OCI-LY3 (cell line): ENCODE data around the gene RTTN.

Experiments used
- H2AFZ ChIP-seq: fragments of 200-600, 300-600 bp; shearing (Covaris generic); 2 replicates; pipeline ENCODE4 v1.6.0; 2014; ENCODE audit warnings: antibody characterized with exemption, low read depth, low read length
- H3K27ac ChIP-seq: fragments of 200-600, 300-600 bp; sonication (generic); 2 replicates; pipeline ENCODE4 v1.5.1; 2014; ENCODE audit warnings: mild to moderate bottlenecking, low read length, moderate library complexity, mixed read lengths
- H3K27me3 ChIP-seq: fragments of 200-600, 300-600 bp; sonication (generic); 2 replicates; pipeline ENCODE4 v1.6.1; 2014; ENCODE audit warnings: low read depth, low read length, mixed read lengths
- H3K36me3 ChIP-seq: fragments of 200-600, 300-600 bp; sonication (generic); replicated peaks from 2 replicates; pipeline ENCODE3; 2014; ENCODE audit warnings: low read depth, low read length, mixed read lengths
- H3K4me1 ChIP-seq: fragments of 300-600, 200-600 bp; sonication (generic); 2 replicates; pipeline ENCODE4 v1.6.1; 2014; ENCODE audit warnings: low read length, mixed read lengths
- H3K4me2 ChIP-seq: fragments of 200-600, 300-600 bp; sonication (generic); 2 replicates; pipeline ENCODE4 v1.6.1; 2014; ENCODE audit warnings: low read length, mixed read lengths
- H3K4me3 ChIP-seq: fragments of 300-600, 200-600 bp; sonication (generic); 2 replicates; pipeline ENCODE4 v1.5.1; 2014; ENCODE audit warnings: antibody characterized with exemption, mild to moderate bottlenecking, low read length, moderate library complexity
- H3K79me2 ChIP-seq: fragments of 300-600, 200-600 bp; shearing (Covaris generic); 2 replicates; pipeline ENCODE4 v1.6.1; 2014; ENCODE audit warnings: mild to moderate bottlenecking, low read length, mixed read lengths
- H3K9ac ChIP-seq: fragments of 300-600, 200-600 bp; shearing (Covaris generic); 2 replicates; pipeline ENCODE4 v1.6.0; 2014; ENCODE audit warnings: mild to moderate bottlenecking, low read length, moderate library complexity
- H3K9me3 ChIP-seq: fragments of 200-600, 300-600 bp; shearing (Covaris generic); 2 replicates; pipeline ENCODE4 v1.6.1; 2014; ENCODE audit warnings: low read length, mixed read lengths; ENCODE audit not compliant: insufficient read depth
- H4K20me1 ChIP-seq: fragments of 200-600, 300-600 bp; sonication (generic); 2 replicates; pipeline ENCODE4 v1.6.1; 2016; ENCODE audit warnings: low read length, mixed read lengths; ENCODE audit not compliant: insufficient read depth
- EZH2phosphoT487 ChIP-seq: fragments of 200-600 bp; shearing (Covaris generic); IDR thresholded peaks from 2 replicates; pipeline ENCODE4 v1.6.1; 2018; ENCODE audit warnings: antibody characterized with exemption, mixed run types, low read depth
- TF ChIP-seq, protein P1 (sequence below): fragments of 200-600, 300-600 bp; sonication (generic); IDR thresholded peaks from 2 replicates; pipeline ENCODE4 v1.5.1; 2014; ENCODE audit warnings: antibody characterized with exemption, low read length, low read depth

RTTN gene

DNA sequence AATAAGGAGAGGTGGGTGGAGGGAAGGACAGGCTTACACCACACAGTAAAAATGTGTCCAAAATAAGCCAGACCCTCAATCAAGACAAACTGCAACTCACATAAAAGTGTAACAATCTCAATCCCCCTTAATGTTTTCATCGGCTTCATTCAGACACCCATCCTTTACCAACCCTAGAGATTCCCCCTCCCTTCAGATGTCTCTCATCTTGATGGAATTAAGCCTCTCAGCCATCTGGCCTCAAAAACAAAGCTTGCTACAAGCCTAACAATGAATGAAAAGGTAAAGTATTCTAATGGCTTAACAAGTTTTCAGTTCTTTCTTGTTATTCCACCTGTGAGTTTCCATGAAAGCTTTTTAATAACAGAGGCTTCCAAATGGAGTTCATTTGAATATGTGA lies 5.2 kb downstream of the RTTN start:
- peaks cover 66% of the 10 kb centered on the region for H3K36me3 ChIP-seq
- TF ChIP-seq, protein P1, sequence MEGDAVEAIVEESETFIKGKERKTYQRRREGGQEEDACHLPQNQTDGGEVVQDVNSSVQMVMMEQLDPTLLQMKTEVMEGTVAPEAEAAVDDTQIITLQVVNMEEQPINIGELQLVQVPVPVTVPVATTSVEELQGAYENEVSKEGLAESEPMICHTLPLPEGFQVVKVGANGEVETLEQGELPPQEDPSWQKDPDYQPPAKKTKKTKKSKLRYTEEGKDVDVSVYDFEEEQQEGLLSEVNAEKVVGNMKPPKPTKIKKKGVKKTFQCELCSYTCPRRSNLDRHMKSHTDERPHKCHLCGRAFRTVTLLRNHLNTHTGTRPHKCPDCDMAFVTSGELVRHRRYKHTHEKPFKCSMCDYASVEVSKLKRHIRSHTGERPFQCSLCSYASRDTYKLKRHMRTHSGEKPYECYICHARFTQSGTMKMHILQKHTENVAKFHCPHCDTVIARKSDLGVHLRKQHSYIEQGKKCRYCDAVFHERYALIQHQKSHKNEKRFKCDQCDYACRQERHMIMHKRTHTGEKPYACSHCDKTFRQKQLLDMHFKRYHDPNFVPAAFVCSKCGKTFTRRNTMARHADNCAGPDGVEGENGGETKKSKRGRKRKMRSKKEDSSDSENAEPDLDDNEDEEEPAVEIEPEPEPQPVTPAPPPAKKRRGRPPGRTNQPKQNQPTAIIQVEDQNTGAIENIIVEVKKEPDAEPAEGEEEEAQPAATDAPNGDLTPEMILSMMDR: no peak
- TF ChIP-seq EZH2phosphoT487: no peak

DNA sequence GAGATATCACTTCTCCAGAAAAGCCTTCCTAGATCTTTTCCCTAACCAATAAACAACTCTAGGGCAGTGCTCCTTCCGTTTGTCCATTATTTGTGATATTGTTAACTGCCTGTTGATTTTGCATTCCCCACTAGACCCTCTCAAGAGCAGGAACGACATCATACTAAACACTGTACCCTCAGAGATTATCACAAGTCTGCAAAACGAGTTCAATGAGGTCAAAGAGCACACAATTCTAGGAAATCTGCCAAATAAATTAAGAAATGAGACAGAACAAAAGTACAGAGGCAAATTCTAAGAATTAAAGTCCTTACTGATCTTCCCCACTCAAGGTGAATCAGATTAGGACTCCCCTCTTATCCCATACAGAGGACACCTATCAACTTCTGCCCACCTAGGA lies 7.6 kb downstream of the RTTN start:
- Histone ChIP-seq H3K79me2 (peaks cover 8% of the 10 kb centered on the region), H2AFZ (no peak overlapping the region), H3K9me3 (no peaks in the 10 kb centered on the region), H3K4me3 (no peak overlapping the region), H3K36me3 (peaks cover 70% of the 10 kb centered on the region), H3K4me1 (peaks cover 35% of the 10 kb centered on the region), H3K4me2 (no peak overlapping the region), H3K9ac (no peak overlapping the region), H3K27ac (no peak overlapping the region), H4K20me1 (no peaks in the 10 kb centered on the region), H3K27me3 (no peaks in the 10 kb centered on the region)
- TF ChIP-seq, protein P1: no peak
- no peak for TF ChIP-seq EZH2phosphoT487

More for the DNA sequence above, 5.2 kb downstream of the RTTN start:
- H3K79me2 ChIP-seq: peaks cover 20% of the 10 kb centered on the region
- peaks cover 21% of the 10 kb centered on the region for H3K4me1 ChIP-seq
- H3K27ac ChIP-seq: no peak overlapping the region
- no peak overlapping the region for H2AFZ ChIP-seq
- H3K27me3 ChIP-seq: no peaks in the 10 kb centered on the region
- no peaks in the 10 kb centered on the region for H3K9me3 ChIP-seq
- no peak overlapping the region for H3K9ac ChIP-seq
- no peaks in the 10 kb centered on the region for H4K20me1 ChIP-seq
- no peak overlapping the region for H3K4me3 ChIP-seq
- no peak overlapping the region for H3K4me2 ChIP-seq

DNA sequence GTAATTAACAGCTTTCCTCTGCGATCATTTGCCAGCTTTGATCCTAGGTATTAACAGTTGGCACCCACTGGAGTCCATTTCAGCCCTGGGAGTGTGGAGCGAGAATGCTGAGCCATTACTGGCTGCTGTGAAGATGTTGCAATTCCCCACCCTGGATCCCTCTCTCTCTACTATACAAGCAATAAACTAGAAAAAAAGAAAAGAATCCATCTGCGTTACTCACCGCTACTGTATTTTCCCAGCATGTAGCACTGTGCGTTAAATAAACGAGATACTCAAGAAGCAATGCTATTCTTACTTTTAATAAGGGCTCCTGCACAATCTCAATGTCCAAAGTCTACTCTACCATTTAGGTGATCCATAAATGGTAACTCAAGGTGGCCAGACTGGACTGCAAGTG lies 8.5 kb downstream of the RTTN start:
- Histone ChIP-seq H3K9ac (no peak overlapping the region), H3K4me3 (no peak overlapping the region), H3K4me2 (no peak overlapping the region), H3K27me3 (no peaks in the 10 kb centered on the region), H3K79me2 (peaks cover 8% of the 10 kb centered on the region), H2AFZ (no peak overlapping the region), H3K36me3 (peaks cover 71% of the 10 kb centered on the region), H3K4me1 (peaks cover 43% of the 10 kb centered on the region), H4K20me1 (no peaks in the 10 kb centered on the region), H3K27ac (no peak overlapping the region), H3K9me3 (no peaks in the 10 kb centered on the region)
- TF ChIP-seq, protein P1: no peak
- no peak for TF ChIP-seq EZH2phosphoT487

DNA sequence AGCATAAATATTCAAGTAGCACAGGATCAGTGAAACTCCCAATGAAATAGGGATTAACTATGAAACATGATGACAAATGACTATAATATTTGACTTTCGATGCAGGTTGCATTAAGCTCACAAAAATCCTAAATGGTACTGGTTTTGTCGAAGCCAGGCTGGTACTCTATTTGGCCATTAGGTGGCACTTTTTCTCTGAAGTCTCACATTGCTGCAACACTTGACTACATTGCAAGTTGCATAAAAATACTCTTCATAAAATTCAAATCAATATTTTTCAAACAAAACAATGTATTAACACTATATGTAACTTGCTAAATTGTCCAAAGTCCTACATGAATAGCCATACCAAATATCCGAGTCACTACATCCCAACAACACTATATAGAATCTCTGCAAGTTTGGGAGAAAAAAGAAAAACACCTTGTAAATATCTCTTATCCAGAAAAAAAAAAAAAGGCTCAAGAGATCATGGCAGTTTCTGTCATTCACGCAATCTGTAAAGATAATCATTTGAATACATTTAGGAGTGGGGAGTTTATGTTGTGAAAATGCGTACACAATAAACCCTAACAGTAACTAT lies 9.5 kb downstream of the RTTN start:
- Histone ChIP-seq H3K9me3 (no peaks in the 10 kb centered on the region), H4K20me1 (no peaks in the 10 kb centered on the region), H3K4me2 (peak overlapping the region; percentile 63), H3K4me1 (peaks cover 51% of the 10 kb centered on the region), H3K9ac (peak overlapping the region; percentile 36), H2AFZ (no peak overlapping the region), H3K4me3 (peak overlapping the region; percentile 7), H3K36me3 (peaks cover 76% of the 10 kb centered on the region), H3K27ac (peak overlapping the region; percentile 83), H3K79me2 (peaks cover 8% of the 10 kb centered on the region), H3K27me3 (no peaks in the 10 kb centered on the region)
- TF ChIP-seq EZH2phosphoT487: no peak
- TF ChIP-seq, protein P1: peak; percentile 100
